GM12892 (cell line): ENCODE results near the gene LRRN2.

ENCODE experiments used
- POLR2A ChIP-seq: IDR thresholded peaks from 2 replicates; pipeline ENCODE4 v1.6.1; 2011; ENCODE audit warnings: low read depth, low read length, control low read depth
- POLR2AphosphoS5 ChIP-seq: IDR thresholded peaks from 2 replicates; pipeline ENCODE4 v1.6.1; 2011; ENCODE audit warnings: low read depth, low read length, control low read depth

DNA sequence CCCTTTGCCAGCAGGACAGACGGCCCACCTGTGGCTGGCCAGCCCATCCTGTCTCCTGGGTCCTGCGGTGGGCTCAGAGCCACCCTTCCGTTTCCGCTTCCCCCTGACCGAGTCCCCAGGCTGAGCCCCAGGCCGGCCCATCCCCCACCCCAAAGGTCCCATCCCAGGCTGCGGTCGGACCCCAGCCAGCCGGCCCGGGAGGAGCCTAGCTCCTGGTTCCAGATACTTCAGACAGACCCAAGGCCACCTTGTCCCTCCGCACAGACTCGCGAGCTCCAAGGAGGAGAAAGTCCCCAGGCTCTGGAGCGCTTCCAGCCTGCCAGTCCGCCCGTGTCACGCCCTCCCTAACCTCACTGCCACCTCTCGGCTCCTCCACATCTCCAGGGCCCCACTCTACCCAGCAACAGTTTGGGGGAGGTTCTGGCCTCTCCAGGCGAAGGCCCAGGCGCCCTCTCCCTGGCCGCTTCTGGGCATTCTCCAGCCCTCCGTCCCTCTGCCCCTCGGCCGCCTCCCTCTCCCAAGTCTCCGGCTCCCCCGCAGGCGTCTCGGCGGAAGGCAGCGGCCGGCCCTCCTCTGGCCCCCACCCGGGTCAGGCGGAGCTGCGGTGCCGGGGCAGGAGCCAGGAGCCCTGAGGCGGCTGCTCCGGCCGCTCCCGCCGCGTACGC, 835 bp downstream of the LRRN2 start:
- TF ChIP-seq POLR2AphosphoS5 (no peak), POLR2A (no peak)
